Measurements from ENCODE around the gene GEMIN4.
A peak's percentile ranks its signal among the peaks of the same experiment; 100 is the strongest.
"Not testable (repeated sequence)": the region's sequence is repeated elsewhere in the genome, so short reads cannot be mapped to it uniquely, and the experiment has no call there.

Gene GEMIN4

GRCh38 chr17:752002-752619, at the start of gene GEMIN4:
TSS of gene GEMIN4 (minus strand) at chr17:752264. CDS start at chr17:752142, 122 bp downstream.
- no peak for FAIRE-seq

- no peak for FAIRE-seq
Measured at GRCh38 chr17:801660-802059, 49.6 kb upstream of the GEMIN4 start.

GRCh38 chr17:800446-801242, 48.6 kb upstream of the GEMIN4 start:
- FAIRE-seq, result no peak

- FAIRE-seq, result no peak
Measured at GRCh38 chr17:799261-799660, 47.2 kb upstream of the GEMIN4 start.

GRCh38 chr17:798246-798645, 46.2 kb upstream of the GEMIN4 start:
- FAIRE-seq, result no peak

GRCh38 chr17:797236-797840, 45.3 kb upstream of the GEMIN4 start:
- FAIRE-seq, result no peak

- no peak for FAIRE-seq
Measured at GRCh38 chr17:796609-797008, 44.5 kb upstream of the GEMIN4 start.

GRCh38 chr17:795721-796120, 43.7 kb upstream of the GEMIN4 start:
- FAIRE-seq, result no peak

GRCh38 chr17:795276-795675, 43.2 kb upstream of the GEMIN4 start:
- no peak for FAIRE-seq

GRCh38 chr17:794876-795275, 42.8 kb upstream of the GEMIN4 start:
- peak; percentile 53 for FAIRE-seq

GRCh38 chr17:792277-792676, 40.2 kb upstream of the GEMIN4 start:
- FAIRE-seq, result no peak

- no peak for FAIRE-seq
Measured at GRCh38 chr17:791829-792228, 39.8 kb upstream of the GEMIN4 start.

GRCh38 chr17:790874-791247, 38.8 kb upstream of the GEMIN4 start:
- not testable (repeated sequence) for FAIRE-seq

- FAIRE-seq, result not testable (repeated sequence)
Measured at GRCh38 chr17:789931-790873, 38.1 kb upstream of the GEMIN4 start.

- FAIRE-seq, result no peak
Measured at GRCh38 chr17:789160-789840, 37.2 kb upstream of the GEMIN4 start.

- FAIRE-seq, result no peak
Measured at GRCh38 chr17:788551-788950, 36.5 kb upstream of the GEMIN4 start.

GRCh38 chr17:787641-788221, 35.7 kb upstream of the GEMIN4 start:
- FAIRE-seq, result no peak

- FAIRE-seq, result not testable (repeated sequence)
Measured at GRCh38 chr17:785901-786300, 33.8 kb upstream of the GEMIN4 start.

- no peak for FAIRE-seq
Measured at GRCh38 chr17:784143-784542, 32.1 kb upstream of the GEMIN4 start.

- FAIRE-seq, result peak; percentile 31
Measured at GRCh38 chr17:781805-782731, 30.0 kb upstream of the GEMIN4 start, which contains the start of the genes GLOD4 and MRM3. TSS of gene GLOD4 (minus strand) at chr17:782280. CDS start at chr17:782255, 25 bp downstream. TSS of gene MRM3 (plus strand) at chr17:782353. CDS start at chr17:782379, 26 bp downstream.

- FAIRE-seq, result no peak
Measured at GRCh38 chr17:778096-778495, 26.0 kb upstream of the GEMIN4 start.

Data from G401.6 (cell line).